Measurements from ENCODE around the gene WIPF3.

The WIPF3 gene, protein sequence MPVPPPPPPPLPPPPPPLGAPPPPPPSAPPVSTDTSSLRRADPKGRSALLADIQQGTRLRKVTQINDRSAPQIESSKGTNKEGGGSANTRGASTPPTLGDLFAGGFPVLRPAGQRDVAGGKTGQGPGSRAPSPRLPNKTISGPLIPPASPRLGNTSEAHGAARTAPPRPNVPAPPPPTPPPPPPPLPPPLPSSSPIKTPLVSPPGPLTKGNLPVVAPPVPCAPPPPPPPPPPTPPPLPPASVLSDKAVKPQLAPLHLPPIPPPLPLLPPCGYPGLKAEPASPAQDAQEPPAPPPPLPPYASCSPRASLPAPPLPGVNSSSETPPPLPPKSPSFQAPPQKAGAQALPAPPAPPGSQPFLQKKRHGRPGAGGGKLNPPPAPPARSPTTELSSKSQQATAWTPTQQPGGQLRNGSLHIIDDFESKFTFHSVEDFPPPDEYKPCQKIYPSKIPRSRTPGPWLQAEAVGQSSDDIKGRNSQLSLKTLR

DNA sequence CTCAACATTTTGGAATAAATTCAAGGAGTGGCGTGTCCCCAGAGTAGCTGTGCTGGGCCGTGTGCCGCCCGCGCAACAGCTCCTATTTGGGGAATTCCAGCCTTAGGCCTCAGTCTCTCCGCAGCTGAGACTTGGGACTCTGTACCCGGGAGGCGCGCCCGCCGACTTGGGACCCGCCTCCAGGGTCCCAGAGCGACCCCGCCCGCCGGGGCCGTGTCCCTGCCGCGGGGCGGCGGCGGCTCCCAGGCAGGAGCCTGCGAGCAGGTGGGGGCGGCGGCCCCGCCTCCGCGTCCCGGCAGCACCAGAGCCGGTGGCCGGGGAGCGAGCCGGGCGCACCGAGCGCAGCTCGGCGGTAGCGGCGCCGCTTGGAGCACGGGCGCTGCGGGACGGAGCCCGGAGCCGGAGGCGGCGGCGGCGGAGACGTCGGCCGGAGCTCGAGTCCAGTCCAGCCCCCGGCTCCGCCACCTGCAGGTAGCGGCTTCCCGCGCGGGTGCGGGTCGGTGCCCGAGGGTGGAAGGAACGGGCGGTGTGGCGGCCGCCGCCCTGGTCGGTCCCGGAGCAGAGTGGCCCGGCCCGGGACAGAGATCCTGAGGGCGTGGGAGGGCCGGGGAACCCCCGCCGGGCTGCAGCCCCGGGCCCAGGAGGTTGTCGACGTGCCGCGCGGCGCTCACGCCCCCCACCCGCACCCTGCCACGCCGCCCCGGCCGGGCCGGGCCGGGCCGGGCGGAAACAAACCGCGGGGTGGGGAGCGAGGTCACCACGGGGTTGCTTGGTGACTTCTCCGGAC lies at the start of gene WIPF3:
Gene WIPF3, plus strand, starts transcription at position 301 of the 787 bp plus-strand sequence. CDS start 28,217 bp downstream, outside the sequence.
- no peak within 1 kb of the TSS for H3K27ac Mint-ChIP-seq
- peaks cover 7% of the 10 kb centered on the region for H3K4me1 Mint-ChIP-seq
- H3K9me3 Mint-ChIP-seq, result no peaks in the 10 kb centered on the region
- peaks cover 89% of the 10 kb centered on the region for H3K27me3 Mint-ChIP-seq
- DNase-seq (peak in 1 of 2 donors; percentile 17), ATAC-seq (peak; percentile 53)
- H3K4me3 Mint-ChIP-seq, result peak within 1 kb of the TSS; percentile 11 to 61

DNA sequence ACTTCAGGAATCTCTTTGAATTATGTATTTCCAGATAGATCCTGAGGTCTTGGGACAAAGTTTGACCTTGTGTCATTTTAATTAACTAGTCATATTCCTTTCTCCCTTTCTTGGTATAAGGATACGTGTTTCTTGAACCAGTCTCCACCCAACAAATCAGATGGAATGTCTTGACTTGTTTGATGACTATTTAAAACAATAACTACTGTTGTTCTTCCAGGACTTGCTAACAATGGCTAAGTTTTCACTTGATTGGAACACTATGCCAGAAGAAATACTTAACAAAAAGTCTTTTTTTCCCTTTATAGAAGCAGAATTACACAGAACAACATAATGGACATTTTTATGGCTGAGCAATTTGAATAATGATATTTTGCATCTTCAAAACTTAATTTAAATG lies 43.0 kb upstream of the WIPF3 start:
- H3K9me3 Mint-ChIP-seq, result no peaks in the 10 kb centered on the region
- H3K27me3 Mint-ChIP-seq, result peaks cover 29% of the 10 kb centered on the region
- ATAC-seq, result no peak
- H3K4me1 Mint-ChIP-seq, result no peaks in the 10 kb centered on the region
- no peak overlapping the region for H3K4me3 Mint-ChIP-seq
- H3K27ac Mint-ChIP-seq, result no peak overlapping the region
- DNase-seq, result no peak

DNA sequence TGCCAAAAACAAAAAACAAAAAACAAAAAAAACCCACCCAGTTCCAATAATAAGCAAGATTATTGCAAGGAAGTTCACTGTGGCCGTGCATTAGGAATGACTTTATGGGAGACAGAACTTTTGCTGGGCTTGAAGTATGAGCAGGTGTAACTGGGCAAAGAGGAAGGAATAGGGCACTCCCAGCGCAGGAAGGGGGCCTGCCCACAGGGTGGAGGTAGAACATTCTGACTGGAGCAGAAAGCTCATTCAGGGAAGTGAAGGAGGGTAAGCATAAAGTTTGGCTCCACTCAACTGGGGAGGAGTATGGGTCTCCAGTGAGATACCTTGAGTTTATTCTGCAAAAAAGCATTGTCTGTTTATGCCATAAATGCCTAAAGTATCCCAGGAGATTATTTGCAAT lies 42.1 kb upstream of the WIPF3 start:
- H3K27me3 Mint-ChIP-seq, result peaks cover 29% of the 10 kb centered on the region
- H3K27ac Mint-ChIP-seq, result no peak overlapping the region
- H3K4me3 Mint-ChIP-seq, result no peak overlapping the region
- no peak for ATAC-seq
- H3K4me1 Mint-ChIP-seq, result no peaks in the 10 kb centered on the region
- no peaks in the 10 kb centered on the region for H3K9me3 Mint-ChIP-seq
- DNase-seq, result no peak

DNA sequence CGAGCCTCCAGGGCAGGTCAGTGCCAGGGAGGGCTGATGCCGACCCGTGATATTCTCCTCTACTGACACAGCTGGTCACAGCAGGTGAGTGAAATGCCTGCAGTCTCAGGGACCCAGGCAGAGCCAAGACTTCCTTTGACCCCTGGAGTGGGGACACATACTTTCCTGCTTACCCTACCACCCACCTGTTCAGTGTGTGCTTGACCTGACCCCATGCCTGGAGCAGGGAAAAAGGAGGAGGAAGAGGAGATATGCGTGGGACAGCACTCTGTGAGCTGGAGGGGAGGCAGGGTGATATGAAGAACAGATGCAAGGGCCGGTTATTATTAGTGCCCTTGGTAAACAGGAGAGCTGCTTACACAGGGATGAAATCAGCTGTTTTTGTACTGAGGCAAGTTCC lies 40.8 kb upstream of the WIPF3 start:
- peak overlapping the region in 1 of 2 donors; percentile 27 for H3K27ac Mint-ChIP-seq
- DNase-seq (no peak), ATAC-seq (no peak)
- no peak overlapping the region for H3K4me3 Mint-ChIP-seq
- no peaks in the 10 kb centered on the region for H3K9me3 Mint-ChIP-seq
- H3K27me3 Mint-ChIP-seq, result peaks cover 29% of the 10 kb centered on the region
- H3K4me1 Mint-ChIP-seq, result no peaks in the 10 kb centered on the region

DNA sequence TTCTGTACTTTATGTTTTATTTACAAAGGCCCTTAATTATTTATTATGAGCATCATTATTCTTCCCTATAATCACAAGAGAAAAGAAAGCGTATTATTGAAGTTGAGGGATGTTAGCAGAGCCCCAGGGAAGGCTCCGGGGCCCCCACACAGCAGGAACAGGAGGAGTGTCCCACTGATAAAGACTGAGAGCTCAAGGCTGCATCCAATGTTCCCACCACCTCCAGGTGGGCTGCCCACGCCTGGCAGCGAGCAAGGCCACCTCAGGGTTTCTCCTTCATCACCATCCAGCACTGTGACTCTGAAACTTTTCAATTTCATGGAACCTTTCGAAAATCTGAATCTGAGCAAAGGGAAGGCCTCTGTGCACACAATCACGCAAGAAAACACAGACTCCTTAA lies 35.9 kb upstream of the WIPF3 start:
- no peak for DNase-seq
- Mint-ChIP-seq H3K27ac (no peak overlapping the region), H3K9me3 (peaks cover 0 to 5% of the 10 kb centered on the region in 2 donors), H3K4me1 (no peaks in the 10 kb centered on the region), H3K4me3 (no peak overlapping the region), H3K27me3 (peaks cover 21% of the 10 kb centered on the region)
- no peak for ATAC-seq

DNA sequence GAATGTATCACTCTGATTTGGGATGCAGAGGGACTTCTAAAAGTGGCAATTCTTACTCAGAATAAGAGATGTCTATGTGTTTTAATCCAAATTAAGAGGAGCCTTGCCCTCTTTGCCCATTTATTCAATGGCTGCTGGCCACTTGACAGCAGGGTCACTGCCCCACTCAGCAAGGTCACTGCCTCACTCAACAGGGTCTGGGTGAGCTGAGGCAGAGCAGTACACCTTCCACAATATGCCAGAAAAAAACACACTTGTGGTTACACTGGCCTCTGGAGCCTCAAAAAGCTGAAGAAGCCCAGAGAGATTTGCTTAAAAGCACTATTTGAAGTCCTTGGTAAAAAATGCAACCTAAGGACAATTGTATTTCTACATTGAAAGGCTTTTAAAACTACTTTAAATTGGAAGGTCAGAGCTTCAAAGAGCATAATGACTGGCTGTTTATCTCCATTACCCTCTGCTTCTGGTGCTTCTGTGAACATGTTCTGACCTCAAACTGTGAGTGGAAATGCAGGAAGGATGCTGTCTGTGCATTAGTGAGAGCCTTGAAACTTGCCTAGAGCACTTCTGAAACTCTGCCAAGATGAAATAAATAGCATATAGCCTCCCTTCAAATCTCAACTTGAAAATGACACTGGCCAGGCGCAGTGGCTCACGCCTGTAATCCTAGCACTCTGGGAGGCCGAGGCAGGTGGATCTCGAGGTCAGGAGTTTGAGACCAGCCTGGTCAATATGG lies 35.1 kb upstream of the WIPF3 start:
- Mint-ChIP-seq H3K27ac (no peak overlapping the region), H3K27me3 (peaks cover 12% of the 10 kb centered on the region), H3K4me3 (no peak overlapping the region), H3K9me3 (peaks cover 0 to 5% of the 10 kb centered on the region in 2 donors), H3K4me1 (no peaks in the 10 kb centered on the region)
- no peak for ATAC-seq
- no peak for DNase-seq

DNA sequence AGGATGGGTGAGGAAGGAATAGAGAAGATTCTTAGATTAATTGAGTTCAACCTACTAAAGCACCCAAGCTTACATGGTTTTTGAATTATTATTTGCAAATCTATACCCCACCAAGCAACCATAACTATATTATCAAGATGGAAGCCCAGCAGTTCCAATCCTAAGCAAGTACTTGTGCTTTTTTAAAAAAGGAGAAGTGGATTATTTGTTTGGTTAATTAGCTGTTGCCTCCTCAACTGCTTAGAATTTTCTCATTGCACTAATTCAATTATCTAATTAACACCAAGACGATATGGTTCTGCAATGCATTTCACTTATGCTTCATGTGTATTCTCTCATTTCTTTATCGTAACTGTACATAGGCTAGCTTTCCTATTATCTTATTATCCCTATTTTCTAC lies 27.3 kb upstream of the WIPF3 start:
- Mint-ChIP-seq H3K9me3 (peaks cover 0 to 5% of the 10 kb centered on the region in 2 donors), H3K4me3 (no peak overlapping the region), H3K27ac (no peak overlapping the region), H3K4me1 (no peaks in the 10 kb centered on the region), H3K27me3 (peaks cover 44% of the 10 kb centered on the region)
- DNase-seq (no peak), ATAC-seq (no peak)

DNA sequence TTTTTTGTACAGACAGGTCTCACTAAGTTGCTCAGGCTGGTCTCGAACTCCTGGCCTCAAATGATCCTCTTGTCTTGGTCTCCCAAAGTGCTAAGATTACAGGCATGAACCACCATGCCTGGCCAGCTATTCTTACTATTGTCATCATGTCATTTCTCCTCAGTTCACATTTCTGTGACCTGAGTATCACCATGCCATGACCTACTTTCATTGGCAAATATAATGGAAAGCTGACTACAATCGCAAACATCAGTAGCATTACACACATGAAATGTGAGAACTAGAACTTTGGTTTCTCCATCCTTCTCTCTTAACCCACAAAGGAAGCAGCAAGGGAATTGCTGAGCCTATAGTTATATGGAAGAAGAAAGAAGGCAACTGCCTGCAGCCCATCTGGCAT lies 26.0 kb upstream of the WIPF3 start:
- peaks cover 44% of the 10 kb centered on the region for H3K27me3 Mint-ChIP-seq
- no peaks in the 10 kb centered on the region for H3K9me3 Mint-ChIP-seq
- H3K4me3 Mint-ChIP-seq, result no peak overlapping the region
- no peak for DNase-seq
- H3K27ac Mint-ChIP-seq, result no peak overlapping the region
- H3K4me1 Mint-ChIP-seq, result no peaks in the 10 kb centered on the region
- no peak for ATAC-seq

DNA sequence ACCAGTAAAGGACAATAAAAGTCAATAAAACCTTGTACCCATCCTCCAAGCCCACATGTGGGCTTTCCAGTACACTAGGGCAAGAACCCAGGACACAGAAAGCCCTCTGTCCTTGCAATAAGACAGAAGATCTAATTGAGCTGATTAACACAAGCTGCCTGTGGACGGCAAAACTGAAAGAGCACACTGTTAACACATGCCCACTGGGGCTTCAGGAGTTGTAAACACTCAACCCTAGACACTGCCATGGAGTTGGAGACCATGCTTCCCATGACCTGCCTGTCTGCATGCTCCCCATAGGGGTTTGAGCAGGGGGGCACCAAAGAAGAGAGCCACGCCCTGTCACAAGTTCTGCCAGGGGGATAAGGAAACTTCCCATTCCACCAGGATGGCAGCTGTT lies 22.6 kb upstream of the WIPF3 start:
- ATAC-seq, result no peak
- Mint-ChIP-seq H3K9me3 (no peaks in the 10 kb centered on the region), H3K27me3 (peaks cover 23% of the 10 kb centered on the region), H3K4me1 (no peaks in the 10 kb centered on the region), H3K27ac (no peak overlapping the region), H3K4me3 (no peak overlapping the region)
- no peak for DNase-seq

DNA sequence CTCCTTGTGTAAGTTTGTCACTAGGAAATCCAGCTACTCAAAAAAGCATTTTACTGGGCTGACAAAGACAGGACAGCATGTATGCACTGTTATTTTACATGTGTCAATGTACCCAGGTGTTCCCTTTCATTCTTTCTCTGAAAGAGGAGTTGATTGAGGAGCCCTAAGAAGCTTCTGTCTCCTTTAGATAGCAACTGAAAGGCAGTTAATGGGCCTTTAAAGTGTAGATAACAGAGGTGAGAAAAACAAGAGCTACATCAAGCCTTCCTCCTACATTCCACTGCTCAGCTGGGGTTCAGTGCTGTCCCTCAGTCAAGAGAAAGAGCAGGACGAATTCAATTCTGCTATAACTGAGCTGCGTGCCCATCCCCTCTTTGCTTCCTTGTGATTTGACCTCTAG lies 12.8 kb upstream of the WIPF3 start:
- Mint-ChIP-seq H3K27ac (no peak overlapping the region), H3K4me3 (no peak overlapping the region), H3K27me3 (peaks cover 10% of the 10 kb centered on the region), H3K4me1 (no peaks in the 10 kb centered on the region), H3K9me3 (no peaks in the 10 kb centered on the region)
- DNase-seq (no peak), ATAC-seq (no peak)

DNA sequence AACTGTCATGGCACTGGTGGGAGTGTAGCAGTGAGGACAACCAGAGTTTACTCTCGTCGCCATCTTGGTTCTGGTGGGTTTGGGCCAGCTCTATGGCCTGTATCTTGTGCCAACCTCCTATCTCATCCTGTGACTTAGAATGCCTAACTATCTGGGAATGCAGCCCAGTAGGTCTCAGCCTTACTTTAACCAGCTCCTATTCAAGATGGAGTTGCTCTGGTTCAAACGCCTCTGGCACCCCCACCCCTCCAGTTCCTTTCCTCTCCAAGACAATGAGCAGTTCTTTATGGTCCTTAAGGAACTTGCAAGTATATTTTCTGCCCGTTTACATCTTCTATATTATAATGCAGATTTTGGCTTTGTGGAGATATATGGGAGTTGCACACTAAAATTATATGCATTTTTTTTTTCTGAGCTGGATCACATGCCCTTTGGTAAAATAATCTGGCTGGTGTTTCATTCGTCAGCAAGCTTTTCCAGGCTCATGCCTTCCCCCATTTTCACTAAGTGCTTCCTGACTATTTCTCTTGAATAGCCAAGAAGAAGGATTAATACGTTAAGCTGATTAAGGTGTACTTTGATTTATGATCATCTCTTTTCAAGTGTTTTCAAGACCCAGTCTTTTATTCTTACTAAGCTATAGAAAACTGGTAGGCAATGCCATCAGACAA lies 11.2 kb upstream of the WIPF3 start:
- Mint-ChIP-seq H3K4me3 (no peak overlapping the region), H3K27me3 (peaks cover 10% of the 10 kb centered on the region), H3K4me1 (no peaks in the 10 kb centered on the region), H3K27ac (no peak overlapping the region), H3K9me3 (no peaks in the 10 kb centered on the region)
- ATAC-seq, result no peak
- DNase-seq, result no peak

DNA sequence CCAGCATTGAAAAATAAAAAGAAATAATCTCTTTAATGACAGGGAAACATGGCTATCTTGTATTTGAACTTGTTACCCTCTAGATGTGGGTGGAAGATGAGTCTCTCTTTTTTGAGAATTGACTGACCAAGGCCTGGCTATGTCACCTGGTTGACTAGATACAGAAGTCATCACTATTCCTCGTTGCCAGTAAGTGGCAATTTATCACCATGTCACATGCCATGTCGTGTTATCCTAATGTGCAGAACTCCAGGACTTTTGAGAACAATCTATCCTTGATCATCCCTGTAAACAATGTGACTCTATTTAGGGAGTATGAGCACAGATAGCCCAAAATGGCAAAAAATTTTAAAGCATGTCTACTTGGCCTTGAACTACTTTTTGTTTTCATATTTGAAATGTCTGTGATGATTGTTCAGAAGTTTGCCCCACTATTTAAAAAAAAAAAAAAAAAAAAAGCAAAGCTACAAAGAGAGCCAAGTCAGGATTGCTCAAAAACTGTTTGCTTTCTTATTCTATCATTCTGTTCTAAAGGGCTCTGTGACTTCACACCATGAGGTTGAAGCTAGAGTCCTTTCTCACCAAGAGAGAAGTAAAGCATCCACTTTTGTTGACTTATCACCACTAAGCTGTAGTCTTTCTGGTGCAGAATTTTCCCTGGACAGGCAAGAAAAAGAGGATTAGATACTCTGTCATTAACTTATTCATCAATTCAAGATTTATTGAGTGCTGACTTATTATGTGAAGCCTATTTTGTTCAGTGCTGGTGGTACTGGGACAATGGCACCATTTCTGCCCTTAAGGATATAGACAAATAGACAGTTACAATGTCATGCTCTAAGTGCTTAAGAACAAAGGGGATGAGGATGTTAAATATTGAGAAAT lies 10.4 kb upstream of the WIPF3 start:
- no peaks in the 10 kb centered on the region for H3K9me3 Mint-ChIP-seq
- ATAC-seq (no peak), DNase-seq (no peak)
- peaks cover 13% of the 10 kb centered on the region for H3K27me3 Mint-ChIP-seq
- H3K27ac Mint-ChIP-seq, result no peak overlapping the region
- no peaks in the 10 kb centered on the region for H3K4me1 Mint-ChIP-seq
- H3K4me3 Mint-ChIP-seq, result no peak overlapping the region

DNA sequence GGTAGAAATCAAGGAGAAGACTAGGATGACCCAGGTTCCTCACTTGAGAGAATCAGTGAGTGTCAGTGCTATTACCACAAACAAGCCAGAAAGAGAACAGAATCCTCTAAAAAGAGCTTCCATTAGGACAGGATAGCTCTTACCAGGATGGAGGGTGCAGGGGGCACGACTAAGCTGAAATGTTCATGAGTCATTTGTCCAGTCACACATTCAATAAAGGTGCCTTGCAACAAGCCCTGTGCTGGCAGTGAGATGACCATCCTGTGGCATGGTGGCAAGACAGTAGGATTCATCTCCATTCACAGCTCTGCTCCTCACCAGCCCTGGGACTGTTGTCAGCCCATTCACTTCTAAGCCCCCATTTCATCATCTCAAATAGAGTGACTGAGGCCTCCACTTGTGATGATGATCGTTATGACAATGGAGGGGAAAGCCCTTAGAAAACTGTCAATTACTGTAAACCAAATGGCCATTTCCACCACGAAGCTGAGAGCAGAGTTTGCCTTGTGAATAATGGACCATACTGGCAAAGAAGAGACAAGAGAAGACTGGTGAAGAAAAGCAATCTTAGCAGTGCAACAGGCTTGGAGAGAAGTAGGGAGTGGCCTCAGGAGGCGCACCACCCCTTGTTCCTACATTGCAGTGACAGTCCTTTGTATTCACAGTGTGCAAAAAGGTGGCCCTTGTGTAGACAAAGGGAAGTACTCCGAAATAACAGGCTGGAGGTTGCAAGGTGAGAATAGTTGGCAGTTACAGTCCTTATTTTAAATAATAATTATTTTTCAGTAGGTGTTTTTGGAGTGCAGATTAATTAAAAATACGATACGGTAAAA lies 9.0 kb upstream of the WIPF3 start:
- ATAC-seq (no peak), DNase-seq (no peak)
- Mint-ChIP-seq H3K4me3 (no peak overlapping the region), H3K27ac (peak overlapping the region in 1 of 2 donors; percentile 42), H3K9me3 (no peaks in the 10 kb centered on the region), H3K4me1 (no peaks in the 10 kb centered on the region), H3K27me3 (peaks cover 27% of the 10 kb centered on the region)

DNA sequence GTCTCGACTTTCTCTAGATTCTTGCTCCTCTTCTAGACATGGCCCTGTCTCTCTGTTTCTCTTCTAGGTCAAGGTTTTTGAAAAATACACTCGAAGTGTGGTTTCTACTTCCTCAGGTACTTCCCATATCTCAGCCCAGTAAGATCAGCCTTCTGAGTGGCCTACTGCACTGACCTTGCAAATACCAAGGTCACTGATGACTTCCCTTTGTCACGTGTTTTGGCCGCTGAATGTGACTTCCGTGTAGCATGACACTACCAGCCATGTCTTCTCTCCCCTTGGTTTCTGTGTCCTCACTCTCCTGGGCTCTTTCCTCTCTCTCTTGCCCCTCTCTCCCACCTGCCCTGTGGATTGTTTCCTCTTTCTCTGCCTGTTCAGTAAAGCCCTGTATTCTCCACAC lies 7.9 kb upstream of the WIPF3 start:
- Mint-ChIP-seq H3K4me3 (no peak overlapping the region), H3K4me1 (no peaks in the 10 kb centered on the region), H3K27ac (no peak overlapping the region), H3K9me3 (no peaks in the 10 kb centered on the region), H3K27me3 (peaks cover 38% of the 10 kb centered on the region)
- no peak for DNase-seq
- ATAC-seq, result no peak
